ENCODE results near the gene TBC1D22A. TPM values are rescaled to one million over a fixed set of nuclear protein-coding genes. Genes with fewer than 3 reads are reported as not detected.

Gene TBC1D22A
- total and polyA plus RNA-seq, 10 of the 15 experiments (the other 5 are each of a cell fraction or from before 2014, with no cell fraction given), result 0.63 to 44.7 (median 27.4) TPM

DNA sequence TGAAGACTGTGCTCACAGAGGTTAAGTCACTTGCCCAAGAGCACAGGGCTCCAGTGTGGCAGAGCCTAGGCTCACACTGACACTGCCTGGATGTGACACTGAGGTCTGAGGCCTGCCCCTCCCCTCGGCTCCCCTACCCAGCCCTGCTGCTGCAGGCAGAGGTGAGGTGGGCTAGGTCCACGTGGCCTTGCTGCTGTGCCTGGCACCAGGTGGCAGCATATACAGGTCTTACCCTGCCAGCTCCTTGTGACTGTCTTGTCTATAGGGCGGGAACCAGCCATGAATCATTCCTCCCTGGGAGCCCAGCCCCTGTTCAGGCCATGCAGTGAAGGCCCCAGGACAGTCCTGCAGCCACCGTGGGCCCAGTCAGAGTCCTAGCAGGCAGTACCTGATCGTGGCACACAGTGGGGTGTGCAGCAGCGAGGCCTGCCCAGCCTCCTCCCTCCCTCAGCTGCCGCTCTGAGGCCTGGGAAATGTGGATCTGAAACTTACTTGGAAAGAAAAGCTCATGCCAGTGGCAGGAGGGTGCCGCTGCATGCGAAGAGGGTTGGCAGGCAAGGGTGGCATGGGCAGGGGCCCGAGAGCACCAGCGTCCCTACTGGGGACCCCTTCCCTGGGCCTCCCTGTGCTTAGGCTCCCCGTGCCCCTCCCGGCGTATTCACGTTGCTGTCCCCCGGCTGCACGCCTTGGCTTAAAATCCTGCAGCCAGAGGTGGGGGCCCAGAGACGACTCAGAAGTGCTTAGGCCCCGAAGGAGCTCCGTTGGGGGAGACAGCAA is 23.2 kb upstream of the TBC1D22A start:
- ChIA-PET RAD21 (ENCODE audit: unreplicated experiment) (interaction anchor here (0.8 to 2.0 kb wide), 3 partner anchors 20 to 63 kb away, joined by 3 to 12 read pairs (median 3); no protein-coding TSS in a partner anchor), POLR2A (no interaction called here), SMC1A (ENCODE audit: uncharacterized antibody, unreplicated experiment) (interaction anchor here (1.1 to 1.2 kb wide), 2 partner anchors 19 to 64 kb away, joined by 5 to 6 read pairs; no protein-coding TSS in a partner anchor), CTCF (interaction anchor here (0.9 to 2.9 kb wide), 7 partner anchors 10 to 64 kb away, joined by 3 to 15 read pairs (median 5); no protein-coding TSS in a partner anchor)
- Histone ChIP-seq H3K4me1 (ENCODE audit: control insufficient read depth, insufficient read depth, low read length) (peaks cover 29% of the 10 kb centered on the region), H3K36me3 (ENCODE audit: control insufficient read depth in 2 of 2, insufficient read depth in 2 of 2, low read length in 1 of 2) (no peaks in the 10 kb centered on the region), H3K9me3 (replicated peaks; ENCODE audit: control insufficient read depth, insufficient read depth, low read length) (no peaks in the 10 kb centered on the region; the same call in 2 of the 3 replicates), H3K79me2 (ENCODE audit: control insufficient read depth, insufficient read depth, low read length) (peaks cover 33% of the 10 kb centered on the region), H3K9ac (ENCODE audit: control insufficient read depth, insufficient read depth, low read length) (peak overlapping the region; percentile 20; the same call in 1 of the 2 replicates), H3K27me3 (replicated peaks in 1 of 2; ENCODE audit: control insufficient read depth in 2 of 2, insufficient read depth in 2 of 2, low read length in 1 of 2) (no peaks in the 10 kb centered on the region), H3K4me3 (peak overlapping the region; percentile 64), H2AFZ (ENCODE audit: control insufficient read depth, low read depth, low read length) (peak overlapping the region; percentile 67), H4K20me1 (ENCODE audit: control insufficient read depth, insufficient read depth) (peaks cover 3% of the 10 kb centered on the region; the same call in 1 of the 2 replicates), H3K27ac (ENCODE audit: control insufficient read depth, insufficient read depth) (no peak overlapping the region), H3K4me2 (ENCODE audit: control insufficient read depth, insufficient read depth) (peak overlapping the region; percentile 79)
- DNase-seq (ENCODE audit: low read depth, low spot score) (no peak), ATAC-seq (peak; percentile 67), FAIRE-seq (no peak)
- BruUV-seq (replicated peaks), result no TSS peak
- intact Hi-C loops (cut with micrococcal nuclease; ENCODE audit: unreplicated experiment) (loop anchor here (5.0 kb wide), 2 partner anchors 152 to 177 kb away; no protein-coding TSS in a partner anchor), in situ Hi-C loops (cut with MboI) (no loop called here)
- WGBS (ENCODE audit: insufficient coverage, insufficient replicate concordance, low lambda C conversion rate, missing lambda C conversion rate), result 79% methylated on average over 18 of the region's 20 CpGs
- TF ChIP-seq MXI1 (IDR thresholded peaks at IDR 0.05; ENCODE audit: low read depth, low read length), result no peak
- TF ChIP-seq, protein P1, sequence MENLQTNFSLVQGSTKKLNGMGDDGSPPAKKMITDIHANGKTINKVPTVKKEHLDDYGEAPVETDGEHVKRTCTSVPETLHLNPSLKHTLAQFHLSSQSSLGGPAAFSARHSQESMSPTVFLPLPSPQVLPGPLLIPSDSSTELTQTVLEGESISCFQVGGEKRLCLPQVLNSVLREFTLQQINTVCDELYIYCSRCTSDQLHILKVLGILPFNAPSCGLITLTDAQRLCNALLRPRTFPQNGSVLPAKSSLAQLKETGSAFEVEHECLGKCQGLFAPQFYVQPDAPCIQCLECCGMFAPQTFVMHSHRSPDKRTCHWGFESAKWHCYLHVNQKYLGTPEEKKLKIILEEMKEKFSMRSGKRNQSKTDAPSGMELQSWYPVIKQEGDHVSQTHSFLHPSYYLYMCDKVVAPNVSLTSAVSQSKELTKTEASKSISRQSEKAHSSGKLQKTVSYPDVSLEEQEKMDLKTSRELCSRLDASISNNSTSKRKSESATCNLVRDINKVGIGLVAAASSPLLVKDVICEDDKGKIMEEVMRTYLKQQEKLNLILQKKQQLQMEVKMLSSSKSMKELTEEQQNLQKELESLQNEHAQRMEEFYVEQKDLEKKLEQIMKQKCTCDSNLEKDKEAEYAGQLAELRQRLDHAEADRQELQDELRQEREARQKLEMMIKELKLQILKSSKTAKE (IDR thresholded peaks at IDR 0.05; ENCODE audit: low read depth, poor library complexity, severe bottlenecking), result no peak
- no peak for TF ChIP-seq EGR1 (IDR thresholded peaks at IDR 0.05; ENCODE audit: borderline replicate concordance in 1 of 2, low read depth in 2 of 2, low read length in 2 of 2)
- no peak for TF ChIP-seq SMAD1 (IDR thresholded peaks at IDR 0.05; ENCODE audit: low read depth, partially characterized antibody)
- no peak for TF ChIP-seq BCL11A (IDR thresholded peaks at IDR 0.05; ENCODE audit: low read depth, low read length)
- no peak for TF ChIP-seq NBN (IDR thresholded peaks at IDR 0.05)
- peak in 2 of 3 experiments; percentile 37 to 47; a peak in 3 of 6 replicates for TF ChIP-seq CTCF (IDR thresholded peaks at IDR 0.05 in 2 of 3, conservative IDR thresholded peaks at IDR 0.05 in 1 of 3; ENCODE audit: control insufficient read depth in 2 of 3, extremely low read depth in 1 of 3, insufficient read depth in 1 of 3, low read depth in 3 of 3, low read length in 3 of 3)
- TF ChIP-seq, protein P2, sequence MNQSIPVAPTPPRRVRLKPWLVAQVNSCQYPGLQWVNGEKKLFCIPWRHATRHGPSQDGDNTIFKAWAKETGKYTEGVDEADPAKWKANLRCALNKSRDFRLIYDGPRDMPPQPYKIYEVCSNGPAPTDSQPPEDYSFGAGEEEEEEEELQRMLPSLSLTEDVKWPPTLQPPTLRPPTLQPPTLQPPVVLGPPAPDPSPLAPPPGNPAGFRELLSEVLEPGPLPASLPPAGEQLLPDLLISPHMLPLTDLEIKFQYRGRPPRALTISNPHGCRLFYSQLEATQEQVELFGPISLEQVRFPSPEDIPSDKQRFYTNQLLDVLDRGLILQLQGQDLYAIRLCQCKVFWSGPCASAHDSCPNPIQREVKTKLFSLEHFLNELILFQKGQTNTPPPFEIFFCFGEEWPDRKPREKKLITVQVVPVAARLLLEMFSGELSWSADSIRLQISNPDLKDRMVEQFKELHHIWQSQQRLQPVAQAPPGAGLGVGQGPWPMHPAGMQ (IDR thresholded peaks at IDR 0.05; ENCODE audit: borderline replicate concordance), result no peak
- no peak for TF ChIP-seq MTA3 (IDR thresholded peaks at IDR 0.05; ENCODE audit: borderline replicate concordance, low read length)
- TF ChIP-seq EED (IDR thresholded peaks at IDR 0.05; ENCODE audit: low read depth), result no peak
- no peak for TF ChIP-seq SUPT20H (IDR thresholded peaks at IDR 0.05; ENCODE audit: borderline replicate concordance, control insufficient read depth, low read depth, low read length)
- no peak for TF ChIP-seq E4F1 (IDR thresholded peaks at IDR 0.05; ENCODE audit: borderline replicate concordance, partially characterized antibody)
- TF ChIP-seq POLR2A (IDR thresholded peaks at IDR 0.05; ENCODE audit: low read depth, low read length), result peak; percentile 13; the same call in 1 of the 2 replicates
- TF ChIP-seq, protein P3, sequence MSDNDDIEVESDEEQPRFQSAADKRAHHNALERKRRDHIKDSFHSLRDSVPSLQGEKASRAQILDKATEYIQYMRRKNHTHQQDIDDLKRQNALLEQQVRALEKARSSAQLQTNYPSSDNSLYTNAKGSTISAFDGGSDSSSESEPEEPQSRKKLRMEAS (IDR thresholded peaks at IDR 0.05; ENCODE audit: low read depth, low read length), result 0 out of 2 replicates have a peak, but pooled peaks have one; percentile 39

Measured in GM12878 (cell line).